Measurements from ENCODE around the gene KIAA1191.
A peak's percentile ranks its signal among the peaks of the same experiment; 100 is the strongest.
"Not testable (repeated sequence)": the region's sequence is repeated elsewhere in the genome, so short reads cannot be mapped to it uniquely, and the experiment has no call there.

KIAA1191 gene, protein sequence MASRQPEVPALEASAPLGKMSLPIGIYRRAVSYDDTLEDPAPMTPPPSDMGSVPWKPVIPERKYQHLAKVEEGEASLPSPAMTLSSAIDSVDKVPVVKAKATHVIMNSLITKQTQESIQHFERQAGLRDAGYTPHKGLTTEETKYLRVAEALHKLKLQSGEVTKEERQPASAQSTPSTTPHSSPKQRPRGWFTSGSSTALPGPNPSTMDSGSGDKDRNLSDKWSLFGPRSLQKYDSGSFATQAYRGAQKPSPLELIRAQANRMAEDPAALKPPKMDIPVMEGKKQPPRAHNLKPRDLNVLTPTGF

DNA sequence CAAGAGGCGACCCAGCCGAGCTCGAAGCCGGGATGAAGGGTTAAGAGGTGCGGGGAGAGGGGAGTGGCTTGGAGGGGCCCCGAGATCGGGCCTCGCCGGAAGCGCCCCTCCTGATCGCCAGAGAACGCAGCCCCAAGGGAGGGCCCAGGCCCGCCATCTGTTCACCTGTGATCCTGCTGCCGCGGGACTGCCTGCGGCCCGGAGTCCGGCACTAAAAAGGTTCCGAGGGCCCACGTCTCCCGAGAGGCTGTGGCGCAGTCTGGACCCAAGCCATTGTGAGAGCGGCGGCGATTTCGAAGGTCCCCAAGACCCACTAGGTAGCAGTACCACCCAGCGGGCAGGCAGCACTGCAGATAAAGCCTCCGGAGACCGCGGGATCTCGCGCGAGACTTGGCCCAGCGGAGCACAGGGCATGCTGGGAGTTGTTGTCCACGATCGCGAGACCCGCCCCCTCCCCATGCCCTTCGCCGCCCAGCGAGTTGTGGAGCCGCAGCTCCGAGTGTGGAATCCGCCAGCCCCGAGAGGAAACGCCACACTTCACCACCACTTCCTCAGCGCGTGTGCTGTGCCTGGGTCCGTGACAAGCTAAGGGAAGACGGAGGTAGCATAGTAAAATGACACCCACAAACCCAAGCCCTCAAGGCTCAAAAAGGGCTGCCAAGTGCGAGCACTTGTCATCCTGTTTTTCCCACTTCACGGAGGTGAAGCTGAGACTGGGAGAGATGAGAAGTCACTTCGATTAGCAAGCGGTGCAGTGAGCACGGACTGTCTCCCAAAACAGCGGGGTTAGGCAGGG is at the start of gene KIAA1191:
KIAA1191 (minus strand) TSS at position 328 of the 796 bp plus-strand sequence. CDS start 2,256 bp downstream, outside the sequence.
- peak; percentile 90 for DNase-seq

DNA sequence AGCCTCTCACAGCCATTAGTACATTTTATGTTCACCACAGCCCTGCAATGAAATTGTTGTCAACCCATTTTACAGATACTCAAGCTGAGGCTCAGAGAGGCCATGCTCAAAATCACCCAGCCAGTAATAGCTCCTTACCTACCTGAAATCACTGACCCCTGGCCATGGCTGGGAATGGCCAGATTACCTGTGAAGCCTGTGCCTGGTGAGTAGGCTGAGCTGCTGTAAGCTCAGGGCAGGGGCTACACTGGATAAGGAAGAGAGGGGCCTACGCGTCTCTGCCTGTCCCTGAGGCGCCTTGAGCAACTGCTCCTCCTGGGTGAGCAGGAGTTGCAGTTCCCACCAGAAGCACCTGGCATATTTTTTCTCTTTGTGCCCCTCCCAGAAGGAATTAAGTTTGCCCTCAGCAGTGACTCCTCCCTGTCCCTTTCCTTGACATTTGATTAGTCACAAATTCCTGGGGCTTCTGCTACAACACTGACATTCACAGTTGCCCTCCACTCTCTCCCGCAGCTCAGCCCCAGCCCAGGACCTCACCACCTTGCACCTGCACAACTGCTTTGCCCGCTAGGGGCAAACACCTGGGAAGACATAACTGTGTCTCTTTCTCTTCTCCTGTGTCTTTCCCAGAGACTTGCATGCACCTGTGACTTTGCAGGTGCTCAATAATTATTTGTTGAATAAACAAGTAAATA is 49.1 kb upstream of the KIAA1191 start:
- DNase-seq, result no peak

DNA sequence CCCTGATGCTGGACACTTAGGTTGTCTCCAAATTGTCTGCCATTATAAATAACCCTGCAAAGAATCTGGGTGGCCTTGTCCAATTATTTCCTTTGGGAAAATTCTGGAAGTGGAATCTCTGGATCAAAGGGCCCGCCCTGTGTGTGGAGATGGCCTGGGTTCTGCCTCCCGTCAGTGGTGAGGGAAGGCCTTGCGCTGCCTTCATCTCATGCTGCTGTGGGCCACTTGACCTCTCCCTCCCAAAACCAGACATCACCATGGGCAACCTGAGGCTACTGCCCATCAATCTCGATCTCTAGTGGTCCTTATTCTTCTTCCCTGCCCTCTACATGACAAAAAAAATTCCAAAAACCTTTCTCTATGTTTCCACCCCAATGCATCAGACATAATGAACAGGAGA is 48.2 kb upstream of the KIAA1191 start:
- no peak for DNase-seq

DNA sequence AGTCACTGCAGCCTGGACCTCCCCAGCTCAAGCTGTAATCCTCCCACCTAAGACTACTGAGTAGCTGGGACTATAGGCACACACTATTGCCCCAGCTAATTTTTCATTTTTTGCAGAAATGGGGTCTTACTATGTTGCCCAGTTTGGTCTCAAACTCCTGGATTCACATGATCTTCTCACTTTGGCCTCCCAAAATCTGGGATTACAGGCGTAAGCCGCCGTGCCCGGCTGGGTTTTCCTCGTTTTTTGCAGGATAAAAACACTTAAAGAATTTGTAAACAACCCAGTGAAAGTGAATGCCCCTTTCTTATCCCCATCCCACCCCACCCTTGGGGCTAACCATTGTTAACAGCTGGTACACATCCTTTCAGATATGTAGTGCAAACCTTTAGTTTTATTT is 47.0 kb upstream of the KIAA1191 start:
- no peak for DNase-seq

DNA sequence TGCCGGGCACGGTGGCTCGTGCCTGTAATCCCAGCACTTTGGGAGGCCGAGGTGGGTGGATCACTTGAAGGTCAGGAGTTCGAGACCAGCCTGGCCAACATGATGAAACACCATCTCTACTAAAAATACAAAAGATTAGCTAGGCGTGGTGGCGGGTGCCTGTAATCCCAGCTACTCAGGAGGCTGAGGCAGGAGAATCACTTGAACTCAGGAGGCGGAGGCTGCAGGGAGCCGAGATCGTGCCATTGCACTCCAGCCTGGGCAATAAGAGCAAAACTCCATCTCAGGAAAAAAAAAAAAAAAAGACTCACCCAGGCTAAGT is 46.6 kb upstream of the KIAA1191 start:
- DNase-seq, result not testable (repeated sequence)

DNA sequence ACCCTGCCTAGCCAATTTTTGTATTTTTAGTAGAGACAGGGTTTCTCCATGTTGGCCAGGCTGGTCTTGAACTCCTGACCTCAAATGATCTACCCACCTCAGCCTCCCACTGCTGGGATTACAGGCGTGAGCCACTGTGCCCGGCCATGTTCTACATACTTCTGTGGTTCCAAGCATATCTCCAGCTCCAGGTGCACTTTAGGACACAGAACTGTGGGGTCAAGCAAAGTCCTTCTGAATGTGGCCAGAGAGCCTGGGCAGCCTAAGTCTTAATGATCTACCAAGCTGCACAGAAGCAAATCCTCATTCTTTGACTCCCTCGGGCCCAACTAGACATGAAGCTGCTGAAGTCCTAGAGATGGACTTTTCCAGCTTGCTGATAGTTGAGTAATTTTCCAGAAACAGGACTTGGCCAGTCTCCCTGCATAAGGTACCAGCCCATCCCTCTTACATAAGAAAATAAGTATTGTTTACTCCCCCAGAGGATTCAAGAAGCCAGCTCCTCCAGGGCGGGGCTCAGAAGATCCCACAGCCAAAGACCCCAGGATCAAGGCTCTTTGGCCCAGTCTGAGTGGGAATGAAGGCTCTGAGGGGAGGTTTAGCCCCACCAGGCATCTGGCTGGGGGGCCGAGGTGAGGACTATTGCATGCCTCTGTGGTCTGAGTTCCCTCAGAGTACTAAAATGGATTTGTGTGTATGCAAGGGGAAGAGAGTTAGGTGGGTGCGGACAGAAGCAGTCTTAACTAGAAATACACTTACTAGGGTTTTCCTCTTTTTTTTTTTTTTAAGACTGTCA is 46.1 kb upstream of the KIAA1191 start:
- no peak for DNase-seq

DNA sequence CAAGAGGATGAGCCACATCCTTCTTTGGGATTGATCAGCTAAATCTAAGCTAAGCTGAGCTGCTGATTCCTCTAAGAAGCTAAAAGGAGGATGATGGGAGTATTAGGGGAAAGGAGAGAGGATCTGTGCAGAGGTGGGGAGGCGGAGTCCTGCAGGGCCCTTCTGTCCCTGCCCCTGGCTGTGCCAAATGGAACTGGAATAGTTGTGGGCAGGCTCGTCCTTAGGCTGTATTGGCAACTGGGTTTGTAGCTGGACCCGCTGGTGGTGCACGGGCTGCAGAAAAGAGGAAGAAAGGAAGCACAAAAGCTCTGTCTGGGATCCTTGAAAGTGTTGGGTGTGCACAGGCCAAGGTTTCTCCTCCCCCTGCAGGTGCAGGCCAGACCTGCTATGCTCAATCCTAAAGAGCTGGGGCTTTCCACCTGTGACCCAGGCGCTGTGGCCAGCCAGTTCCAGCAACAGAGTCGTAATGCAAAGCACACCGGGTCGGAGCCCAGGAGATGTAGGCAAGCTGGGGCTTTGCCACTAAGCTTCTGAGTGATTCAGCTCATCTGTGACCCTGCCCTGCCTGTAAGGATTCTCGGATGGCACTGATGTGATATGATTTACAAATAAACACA is 45.0 kb upstream of the KIAA1191 start:
- no peak for DNase-seq

DNA sequence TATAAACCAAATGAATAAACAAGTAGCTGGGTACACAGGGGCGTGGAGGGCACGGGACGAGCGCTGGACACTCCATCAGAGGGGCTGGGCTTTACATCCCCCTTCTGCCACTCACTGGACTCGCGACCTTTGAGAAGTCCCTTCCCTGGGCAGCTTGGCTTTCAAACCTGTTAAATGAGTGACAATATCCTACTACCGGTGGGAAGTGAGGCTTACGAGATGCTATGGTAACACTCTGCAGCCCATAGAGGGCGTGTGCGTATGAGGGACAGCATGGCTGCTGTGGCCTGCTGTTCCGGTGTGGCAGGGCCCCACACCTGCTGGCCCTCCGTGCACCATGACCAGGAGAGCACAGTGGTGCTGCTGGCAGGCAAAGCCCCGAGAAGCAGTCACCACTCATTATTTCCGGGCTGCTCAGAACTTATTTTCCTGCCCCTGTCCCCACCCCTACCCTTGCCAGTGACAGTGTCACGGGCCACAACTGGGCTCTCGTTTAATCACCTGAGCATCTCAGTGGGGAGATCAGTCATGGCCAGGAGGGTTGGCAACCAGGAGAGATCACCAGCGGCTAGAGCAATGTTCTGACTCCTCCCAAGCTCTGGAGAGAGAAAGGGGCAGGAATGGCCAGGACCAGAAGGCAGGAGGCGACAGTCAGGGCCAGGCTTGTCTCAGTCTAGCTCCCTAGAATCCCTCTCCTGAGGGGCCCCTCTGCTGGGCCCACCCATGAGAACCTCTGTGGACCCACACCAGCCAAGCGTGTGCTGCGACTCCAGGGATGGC is 44.3 kb upstream of the KIAA1191 start:
- no peak for DNase-seq

DNA sequence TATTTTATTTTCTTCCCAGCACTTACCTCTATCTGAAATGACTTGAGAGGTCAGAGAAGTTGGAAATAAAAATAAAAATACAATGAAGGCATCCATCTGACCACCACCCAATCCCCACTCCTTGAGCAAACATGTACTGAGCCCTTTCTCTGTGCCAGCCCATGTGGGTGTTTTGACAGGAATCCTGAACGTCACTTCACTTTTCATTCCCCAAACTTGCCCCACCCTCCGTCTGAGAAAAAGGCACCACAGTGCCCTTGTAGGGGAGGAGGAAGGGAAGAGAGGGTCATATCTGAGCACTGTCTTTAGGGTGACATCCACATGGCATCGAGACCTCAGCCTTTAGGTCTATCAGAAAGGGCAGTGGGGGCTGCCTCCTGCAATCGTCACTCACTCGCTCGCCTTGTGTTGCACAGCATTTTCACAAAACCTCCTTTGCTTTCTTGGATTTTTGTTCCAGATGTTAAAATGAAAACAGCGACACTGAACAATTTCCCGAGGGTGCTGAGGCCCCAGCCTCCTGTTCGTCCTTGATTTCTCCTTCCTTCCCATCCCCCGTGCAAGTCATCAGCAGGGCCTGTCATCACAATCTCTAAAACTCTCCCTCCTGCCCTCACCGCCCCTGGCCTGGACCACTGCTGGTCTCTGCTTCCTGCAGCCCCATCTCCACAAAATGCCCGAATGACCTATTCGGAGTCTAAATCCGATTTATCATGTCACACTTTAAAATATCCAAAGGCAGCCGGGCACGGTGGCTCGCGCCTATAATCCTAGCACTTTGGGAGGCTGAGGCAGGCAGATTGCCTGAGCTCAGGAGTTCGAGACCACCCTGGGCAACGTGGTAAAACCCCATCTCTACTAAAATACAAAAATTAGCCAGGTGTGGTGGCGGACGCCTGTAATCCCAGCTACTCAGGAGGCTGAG is 40.0 kb upstream of the KIAA1191 start:
- DNase-seq, result no peak

DNA sequence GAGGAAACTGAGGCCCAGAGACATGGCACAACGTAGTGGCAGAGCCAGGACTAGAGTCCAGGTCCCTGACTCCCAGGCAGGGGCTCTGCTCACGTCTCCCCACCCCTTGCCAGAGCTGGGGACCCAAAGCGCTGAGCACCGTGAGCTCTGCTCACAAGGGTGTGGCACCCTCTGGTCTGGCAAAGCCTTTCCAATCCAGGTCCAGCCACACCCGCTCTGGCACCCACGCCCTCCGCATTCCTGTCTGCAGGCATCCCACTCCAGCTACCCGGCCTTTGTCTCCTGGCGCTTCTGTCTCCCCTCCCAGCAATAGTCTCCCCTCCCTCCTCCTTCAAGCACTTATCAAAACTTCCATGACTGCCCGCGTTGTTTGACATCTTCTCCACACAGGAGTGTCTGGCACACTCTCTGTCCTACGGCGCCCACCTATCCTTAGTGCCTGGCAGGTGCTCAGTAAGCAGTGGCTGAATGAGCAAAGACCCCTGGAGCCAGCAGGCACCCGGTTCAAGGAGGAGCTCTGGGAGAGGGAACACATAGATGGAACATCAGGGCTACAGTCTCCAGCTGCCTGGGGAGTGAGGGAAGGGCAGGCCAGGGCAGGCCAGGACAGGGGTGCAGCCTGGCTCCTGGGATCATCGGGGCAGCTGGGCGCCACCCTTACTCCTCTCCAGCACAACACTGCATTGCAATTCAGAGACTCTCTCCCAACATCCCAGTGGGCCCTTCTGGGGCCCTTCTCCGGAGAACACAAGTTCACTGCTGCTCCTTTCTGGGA is 39.0 kb upstream of the KIAA1191 start:
- DNase-seq, result no peak

DNA sequence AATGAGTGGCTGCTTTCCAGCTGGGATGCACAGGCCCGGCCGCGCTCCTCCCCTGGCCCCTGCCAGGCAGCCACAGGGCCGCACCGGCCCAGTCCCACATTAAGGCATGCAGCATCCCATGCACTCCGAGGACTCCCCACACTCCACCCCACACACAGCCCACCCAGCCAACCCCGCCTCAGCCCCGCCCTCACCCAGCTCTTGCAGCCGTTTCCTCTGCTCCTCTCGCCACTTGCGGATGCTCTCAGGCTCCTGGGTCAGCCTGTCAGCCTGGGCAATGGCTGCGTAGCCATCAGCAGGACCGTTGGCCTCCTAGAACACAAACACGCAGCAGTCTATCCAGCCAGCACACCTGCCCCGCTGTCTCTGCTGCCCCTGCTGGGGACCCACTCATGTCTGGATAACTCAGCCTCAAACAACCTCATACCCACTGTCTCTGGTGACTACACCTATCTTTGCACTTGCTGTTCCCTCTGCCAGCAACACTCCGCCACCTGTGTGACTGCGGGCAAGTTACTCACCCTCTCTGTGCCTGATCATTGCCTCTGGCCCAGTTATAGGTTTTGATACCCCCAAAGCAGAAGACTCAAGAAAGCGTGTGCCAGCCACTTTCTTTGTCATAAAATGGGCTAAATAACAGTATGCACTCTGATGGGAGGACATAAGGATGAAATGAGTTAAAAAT is 36.3 kb upstream of the KIAA1191 start:
- no peak for DNase-seq

DNA sequence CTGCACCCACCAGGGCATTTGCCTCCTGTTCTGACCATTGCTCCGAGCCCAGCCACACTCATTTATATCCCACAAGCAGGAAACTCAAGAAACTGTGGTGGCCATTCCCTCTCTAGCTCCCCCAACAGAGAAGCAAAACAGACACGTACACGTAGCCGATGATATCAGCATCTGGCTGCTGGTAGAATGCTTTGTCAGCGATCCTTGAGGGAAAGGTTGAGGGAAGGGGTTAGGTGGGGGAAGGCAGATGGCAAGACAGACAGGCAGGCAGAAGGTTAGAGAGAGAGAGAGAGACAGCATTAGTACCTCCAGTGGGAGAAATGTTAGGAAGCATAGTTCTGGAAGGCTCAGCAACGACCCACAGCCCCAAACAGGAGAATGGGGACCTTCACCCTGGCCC is 34.8 kb upstream of the KIAA1191 start:
- DNase-seq, result no peak

DNA sequence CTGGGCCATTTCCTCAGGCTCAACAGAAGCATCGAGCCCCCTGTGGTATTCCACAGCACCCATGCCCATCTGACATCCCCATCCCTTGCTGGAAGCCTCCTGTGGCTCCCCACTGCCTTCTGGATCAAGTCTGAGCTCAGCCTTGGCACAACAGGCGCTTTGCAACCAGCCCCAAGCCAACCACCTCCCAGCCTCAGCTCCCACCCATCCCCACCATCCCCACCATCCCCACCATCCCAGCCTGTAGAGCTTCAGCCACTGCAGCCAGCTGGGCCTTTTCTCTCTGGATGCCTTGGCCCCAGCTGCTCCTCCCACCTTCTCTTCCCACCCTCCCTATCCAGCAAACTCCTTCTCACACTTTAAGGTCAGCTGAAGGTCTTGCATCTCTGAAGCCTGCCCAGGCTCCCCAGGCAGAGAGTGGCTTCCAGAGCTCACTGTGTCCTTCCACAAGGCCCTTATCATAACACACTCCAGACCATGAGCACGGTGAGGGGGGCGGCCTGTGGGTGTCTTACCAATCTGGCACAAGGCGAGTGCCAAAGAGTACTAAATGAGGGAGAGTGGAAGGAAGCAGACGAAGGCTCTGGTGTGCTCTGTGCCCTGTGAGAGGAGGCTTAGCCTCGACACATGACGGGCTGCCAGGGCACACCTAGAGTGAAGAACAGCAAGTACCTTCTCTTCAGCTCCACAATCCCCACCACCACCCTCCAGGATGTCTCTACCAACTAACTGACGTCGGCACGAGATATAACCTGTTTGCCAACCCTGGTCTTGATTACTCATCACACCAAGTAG is 33.5 kb upstream of the KIAA1191 start:
- no peak for DNase-seq

DNA sequence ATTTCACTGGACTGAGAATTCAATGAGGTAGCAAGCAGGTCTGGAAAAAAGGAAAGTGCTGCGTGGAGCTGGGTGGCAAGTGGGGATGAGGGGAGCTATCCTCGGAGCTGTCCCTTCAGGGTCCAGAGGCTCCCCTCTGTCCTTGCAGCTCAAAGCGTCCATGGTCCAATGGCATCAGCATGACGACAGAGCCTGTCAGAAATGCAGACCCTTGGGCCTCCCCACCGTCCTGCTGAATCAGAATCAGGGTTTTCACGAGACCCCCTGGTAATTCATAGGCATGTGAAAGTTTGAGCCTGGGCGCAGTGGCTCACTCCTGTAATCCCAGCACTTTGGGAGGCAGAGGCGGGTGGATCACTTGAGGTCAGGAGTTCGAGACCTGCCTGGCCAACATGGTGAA is 32.5 kb upstream of the KIAA1191 start:
- no peak for DNase-seq

DNA sequence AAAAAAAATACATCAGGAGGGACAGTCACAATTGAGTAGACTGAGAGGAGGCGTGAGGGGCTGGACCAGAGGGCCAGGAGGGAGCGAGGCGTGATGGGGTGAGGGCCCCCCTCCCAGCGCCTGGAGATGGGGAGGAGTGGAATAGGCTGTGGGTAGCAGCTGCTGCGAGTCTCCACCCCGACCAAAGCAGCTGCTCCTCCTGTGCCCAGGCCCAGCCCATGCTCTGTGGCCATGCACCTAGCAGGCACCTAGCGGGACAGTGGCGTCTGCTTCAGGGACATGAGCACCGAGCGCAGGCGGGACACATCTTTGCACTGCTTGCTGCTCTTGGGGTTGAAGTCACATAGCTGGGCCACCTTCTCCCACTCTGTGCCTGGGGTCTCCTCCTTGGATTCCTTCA is 31.0 kb upstream of the KIAA1191 start:
- DNase-seq, result no peak

DNA sequence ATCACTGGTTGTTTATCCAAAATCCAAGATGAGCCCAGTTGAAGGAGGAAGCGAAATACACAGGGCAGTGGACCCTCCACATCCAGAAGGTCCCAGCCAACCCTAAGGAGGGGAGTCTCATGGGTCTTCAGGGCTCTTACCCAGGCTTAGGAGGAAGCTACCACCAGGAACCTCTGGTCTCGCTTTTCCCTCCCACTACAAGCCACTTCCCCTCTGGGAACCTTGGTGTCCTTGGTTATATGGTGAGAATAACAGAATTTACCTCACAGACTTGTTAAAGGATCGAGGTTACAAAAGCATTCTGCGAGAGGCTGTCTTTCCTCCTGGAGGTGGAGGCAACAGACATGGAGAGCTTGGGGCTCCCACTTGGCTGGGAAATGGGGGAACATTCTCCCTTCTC is 30.4 kb upstream of the KIAA1191 start:
- no peak for DNase-seq

DNA sequence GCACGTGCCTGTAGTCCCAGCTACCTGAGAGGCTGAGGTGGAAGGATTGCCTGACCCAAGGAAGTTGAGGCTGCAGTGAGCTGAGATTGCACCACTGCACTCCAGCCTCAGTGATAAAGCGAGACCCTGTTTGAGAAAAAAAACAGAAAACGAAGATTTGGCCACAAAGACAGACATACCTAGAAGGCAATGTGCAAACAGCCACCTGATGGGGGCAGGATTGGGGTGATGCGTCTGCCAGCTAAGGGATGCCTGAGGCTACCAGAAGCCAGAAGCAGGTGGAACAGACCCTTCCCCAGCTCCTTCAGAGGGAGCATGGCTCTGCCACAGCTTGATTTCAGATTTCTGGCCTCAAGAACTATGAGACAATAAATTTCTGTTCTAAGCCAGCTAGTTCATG is 29.9 kb upstream of the KIAA1191 start:
- DNase-seq, result no peak
